Spleen (tissue), 7 donors: Measurements from ENCODE around the gene ERBB3.

Source experiments
- CTCF ChIP-seq, 11 experiments: fragments of 200-600 bp in 7 of 11; fragments of 450-650 bp in 4 of 11; sonication (generic) in 4 of 11; IDR thresholded peaks in 8 of 11; conservative IDR thresholded peaks in 3 of 11; 1 replicate in 7 of 11; 2 replicates in 4 of 11; pipeline versions ENCODE4 v1.4.0 to v1.8.0; 2016 to 2021; ENCODE audit warnings: antibody characterized with exemption in 11 of 11, inconsistent platforms in 4 of 11, mild to moderate bottlenecking in 1 of 11
- POLR2A ChIP-seq, 3 donors: fragments of 450-650 bp; IDR thresholded peaks; one replicate each; pipeline ENCODE4 v1.5.1; 2017; ENCODE audit warnings: antibody characterized with exemption in 3 of 3, mild to moderate bottlenecking in 1 of 3
- POLR2AphosphoS5 ChIP-seq, 3 donors: sonication (generic); formaldehyde crosslinking; IDR thresholded peaks; one replicate each; pipeline ENCODE4 v1.5.1; 2017; ENCODE audit warnings: antibody characterized with exemption in 3 of 3
- donor health status: DM: no; HTN: no; CAD: no; lungs with moderate emphysema.
- donor health status: DM: no; HTN: no; CAD: no.
- donor health status: DM: no; HTN: no; CAD: no.

GRCh38 chr12:56099787-56100186 is 19.8 kb downstream of the ERBB3 start:
- TF ChIP-seq POLR2AphosphoS5 (IDR thresholded peaks at IDR 0.05) (no peak), CTCF (IDR thresholded peaks at IDR 0.05 in 8 of 11, conservative IDR thresholded peaks at IDR 0.05 in 3 of 11) (no peak), POLR2A (IDR thresholded peaks at IDR 0.05) (no peak)
